GM13976 (cell line): Measurements from ENCODE around the gene CCDC178.

Experiments
- DNase-seq: peaks from one replicate; pipeline ENCODE4 v3.0.0; 2012; ENCODE audit warnings: low spot score
- in situ Hi-C: fragments of 300-500 bp; cut with MboI; formaldehyde crosslinking; loops from one replicate; pipeline ENCODE4 v1.12.0; 2022; ENCODE audit warnings: low sequenced_read_pairs, mixed read lengths, inconsistent platforms; ENCODE audit not compliant: unreplicated experiment
- TF ChIP-seq, protein P1 (sequence below): IDR thresholded peaks from 2 replicates; pipeline ENCODE4 v1.5.1; 2012; ENCODE audit warnings: borderline replicate concordance, mild to moderate bottlenecking; ENCODE audit not compliant: insufficient read depth; ENCODE audit errors: extremely low read depth, missing control alignments, control extremely low read depth

Gene CCDC178

DNA sequence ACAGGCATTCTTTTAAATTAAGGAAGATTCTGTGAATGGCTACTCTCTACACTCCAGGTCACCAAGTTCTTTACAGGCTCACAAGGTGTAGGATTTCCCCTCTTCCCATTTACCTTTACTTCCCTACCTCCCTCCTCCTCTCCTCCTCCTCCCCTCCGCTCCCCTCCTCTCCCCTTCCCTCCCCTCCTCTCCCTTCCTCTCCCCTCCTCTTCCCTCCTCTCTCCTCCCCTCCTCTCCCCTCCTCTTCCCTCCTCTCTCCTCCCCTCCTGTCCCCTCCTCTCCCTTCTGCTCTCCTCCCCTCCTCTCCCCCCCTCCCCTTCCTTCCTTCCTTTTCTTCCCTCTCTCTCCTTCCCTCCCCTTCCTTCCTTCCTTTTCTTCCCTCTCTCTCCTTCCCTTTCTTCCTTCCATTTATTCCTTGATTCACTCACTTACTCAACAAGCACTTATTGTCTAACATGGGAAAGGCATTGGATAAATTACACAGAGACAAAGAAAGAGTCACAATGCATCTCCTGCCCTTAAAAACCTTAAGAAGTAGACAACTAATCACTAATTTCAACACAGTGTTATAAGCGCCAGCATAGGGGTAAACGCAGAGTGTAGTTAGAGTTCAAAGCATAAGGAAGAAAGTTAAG lies 152.3 kb downstream of the CCDC178 start:
- no peak for DNase-seq
- in situ Hi-C loops: loop anchor here (25.0 kb wide), 1 partner anchor 99 kb away; no protein-coding TSS in a partner anchor
- TF ChIP-seq, protein P1, sequence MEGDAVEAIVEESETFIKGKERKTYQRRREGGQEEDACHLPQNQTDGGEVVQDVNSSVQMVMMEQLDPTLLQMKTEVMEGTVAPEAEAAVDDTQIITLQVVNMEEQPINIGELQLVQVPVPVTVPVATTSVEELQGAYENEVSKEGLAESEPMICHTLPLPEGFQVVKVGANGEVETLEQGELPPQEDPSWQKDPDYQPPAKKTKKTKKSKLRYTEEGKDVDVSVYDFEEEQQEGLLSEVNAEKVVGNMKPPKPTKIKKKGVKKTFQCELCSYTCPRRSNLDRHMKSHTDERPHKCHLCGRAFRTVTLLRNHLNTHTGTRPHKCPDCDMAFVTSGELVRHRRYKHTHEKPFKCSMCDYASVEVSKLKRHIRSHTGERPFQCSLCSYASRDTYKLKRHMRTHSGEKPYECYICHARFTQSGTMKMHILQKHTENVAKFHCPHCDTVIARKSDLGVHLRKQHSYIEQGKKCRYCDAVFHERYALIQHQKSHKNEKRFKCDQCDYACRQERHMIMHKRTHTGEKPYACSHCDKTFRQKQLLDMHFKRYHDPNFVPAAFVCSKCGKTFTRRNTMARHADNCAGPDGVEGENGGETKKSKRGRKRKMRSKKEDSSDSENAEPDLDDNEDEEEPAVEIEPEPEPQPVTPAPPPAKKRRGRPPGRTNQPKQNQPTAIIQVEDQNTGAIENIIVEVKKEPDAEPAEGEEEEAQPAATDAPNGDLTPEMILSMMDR: no peak

GRCh38 chr18:33282709-33283333 lies 157.7 kb downstream of the CCDC178 start:
- in situ Hi-C loops: loop anchor here (25.0 kb wide), 1 partner anchor 104 kb away; no protein-coding TSS in a partner anchor
- TF ChIP-seq, protein P1: no peak
- no peak for DNase-seq

GRCh38 chr18:33282142-33282541 lies 158.4 kb downstream of the CCDC178 start:
- DNase-seq: no peak
- in situ Hi-C loops: loop anchor here (25.0 kb wide), 1 partner anchor 105 kb away; no protein-coding TSS in a partner anchor
- TF ChIP-seq, protein P1: no peak

- no peak for DNase-seq
- TF ChIP-seq, protein P1: no peak
- in situ Hi-C loops: loop anchor here (25.0 kb wide), 1 partner anchor 110 kb away; no protein-coding TSS in a partner anchor
Measured at GRCh38 chr18:33277431-33277830, 163.1 kb downstream of the CCDC178 start.

DNA sequence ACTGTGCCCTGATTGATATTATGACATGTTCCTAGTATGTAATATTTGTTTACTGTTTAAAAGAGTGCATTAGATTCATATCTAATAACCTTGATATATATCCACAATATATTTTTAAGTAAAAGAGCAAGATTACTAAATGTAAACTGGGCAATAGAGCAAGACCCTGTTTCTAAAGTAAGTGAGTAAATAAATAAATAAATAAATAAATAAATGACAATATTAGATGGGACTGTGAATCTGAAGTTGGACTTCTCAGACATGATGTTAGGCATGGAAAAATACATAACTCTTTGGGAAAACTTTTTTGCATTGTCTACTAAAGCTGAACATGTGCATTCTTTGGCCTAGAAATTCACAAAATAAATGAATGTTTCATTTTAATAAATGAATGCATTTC lies 164.7 kb downstream of the CCDC178 start:
- in situ Hi-C loops: loop anchor here (25.0 kb wide), 1 partner anchor 111 kb away; no protein-coding TSS in a partner anchor
- DNase-seq: no peak
- TF ChIP-seq, protein P1: no peak

GRCh38 chr18:33270297-33270696 lies 170.2 kb downstream of the CCDC178 start:
- in situ Hi-C loops: no loop called here
- TF ChIP-seq, protein P1: no peak
- no peak for DNase-seq

DNA sequence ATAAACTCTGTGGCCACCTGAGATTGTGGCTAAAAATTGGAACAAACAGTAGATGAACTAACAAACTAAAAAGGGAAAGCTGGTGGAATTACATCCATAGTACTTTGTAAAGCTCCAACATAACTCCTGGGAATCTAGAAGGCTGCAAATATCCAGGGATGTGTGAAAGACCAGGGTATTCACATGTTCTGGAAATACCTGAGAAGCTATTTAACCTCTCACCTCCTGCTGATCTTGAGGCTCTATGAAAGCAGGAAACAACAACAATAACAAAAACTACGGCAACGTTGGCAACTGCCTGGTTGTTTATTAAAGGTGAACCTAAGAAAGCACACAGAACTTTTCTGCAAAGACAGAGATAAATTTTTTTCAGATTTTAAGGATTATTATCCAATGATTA lies 171.3 kb downstream of the CCDC178 start:
- TF ChIP-seq, protein P1: no peak
- in situ Hi-C loops: no loop called here
- no peak for DNase-seq
